H9 (cell line): ENCODE data around the gene PGF. TPM values are rescaled to one million over a fixed set of nuclear protein-coding genes. Genes with fewer than 3 reads are reported as not detected.

Source experiments
- DNase-seq: peaks from one replicate; pipeline ENCODE4 v3.0.0-alpha.2; 2017
- H2AFZ ChIP-seq: one replicate; pipeline ENCODE4 v1.6.1; 2013; ENCODE audit warnings: mild to moderate bottlenecking, low read length, control low read depth, moderate library complexity
- H2AK5ac ChIP-seq: 2 replicates; pipeline ENCODE4 v1.6.1; 2013; ENCODE audit warnings: low read length, control low read depth, mixed read lengths; ENCODE audit not compliant: insufficient read length
- H2BK120ac ChIP-seq: one replicate; pipeline ENCODE4 v1.6.1; 2013; ENCODE audit warnings: low read depth, mild to moderate bottlenecking, low read length, control low read depth, inconsistent platforms; ENCODE audit not compliant: poor library complexity, severe bottlenecking
- H2BK12ac ChIP-seq: 2 replicates; pipeline ENCODE4 v1.6.1; 2013; ENCODE audit warnings: low read length, control low read depth, mixed read lengths, low read depth; ENCODE audit not compliant: insufficient read length
- H2BK15ac ChIP-seq: 2 replicates; pipeline ENCODE4 v1.6.1; 2013; ENCODE audit warnings: low read depth, low read length, control low read depth
- H2BK20ac ChIP-seq: one replicate; pipeline ENCODE4 v1.6.1; 2013; ENCODE audit warnings: low read depth, mild to moderate bottlenecking, low read length, control low read depth, inconsistent platforms; ENCODE audit not compliant: poor library complexity, severe bottlenecking
- H2BK5ac ChIP-seq: 2 replicates; pipeline ENCODE4 v1.6.1; 2013; ENCODE audit warnings: low read length, control low read depth, mixed read lengths; ENCODE audit not compliant: insufficient read length
- H3K14ac ChIP-seq: 2 replicates; pipeline ENCODE4 v1.6.1; 2013; ENCODE audit warnings: low read length, control low read depth; ENCODE audit not compliant: insufficient read depth
- H3K18ac ChIP-seq: 2 replicates; pipeline ENCODE4 v1.6.1; 2013; ENCODE audit warnings: low read depth, mild to moderate bottlenecking, mixed read lengths, low read length, control low read depth; ENCODE audit not compliant: insufficient read length
- H3K23ac ChIP-seq: 2 replicates; pipeline ENCODE4 v1.6.1; 2013; ENCODE audit warnings: low read length, control low read depth, mixed read lengths, low read depth; ENCODE audit not compliant: insufficient read length
- H3K23me2 ChIP-seq: 2 replicates; pipeline ENCODE4 v1.6.1; 2013; ENCODE audit warnings: low read depth, mild to moderate bottlenecking, mixed read lengths, low read length, control low read depth; ENCODE audit not compliant: insufficient read length, poor library complexity, severe bottlenecking
- H3K27ac ChIP-seq: 2 replicates; pipeline ENCODE4 v1.5.1; 2013; ENCODE audit warnings: low read length, control low read depth, mixed read lengths, low read depth; ENCODE audit not compliant: insufficient read length
- H3K27me3 ChIP-seq: 2 replicates; pipeline ENCODE4 v1.6.1; 2013; ENCODE audit warnings: low read length, control low read depth, inconsistent platforms; ENCODE audit not compliant: insufficient read depth
- H3K4ac ChIP-seq: 2 replicates; pipeline ENCODE4 v1.6.1; 2013; ENCODE audit warnings: low read depth, mild to moderate bottlenecking, control low read depth, inconsistent platforms, low read length, moderate library complexity
- H3K4me1 ChIP-seq: 2 replicates; pipeline ENCODE4 v1.6.1; 2013; ENCODE audit warnings: low read length, control low read depth, inconsistent platforms; ENCODE audit not compliant: insufficient read depth
- H3K4me2 ChIP-seq: 2 replicates; pipeline ENCODE4 v1.6.1; 2013; ENCODE audit warnings: low read length, control low read depth, mixed read lengths; ENCODE audit not compliant: insufficient read length, insufficient read depth
- H3K56ac ChIP-seq: 2 replicates; pipeline ENCODE4 v1.6.1; 2013; ENCODE audit warnings: low read depth, mild to moderate bottlenecking, mixed read lengths, low read length, control low read depth; ENCODE audit not compliant: insufficient read length
- H3K79me1 ChIP-seq: 2 replicates; pipeline ENCODE4 v1.6.1; 2013; ENCODE audit warnings: low read depth, mild to moderate bottlenecking, moderate library complexity, low read length, control low read depth, inconsistent platforms; ENCODE audit not compliant: insufficient read depth, poor library complexity, severe bottlenecking
- H3K79me2 ChIP-seq: 2 replicates; pipeline ENCODE4 v1.6.1; 2013; ENCODE audit warnings: low read length, control low read depth, inconsistent platforms; ENCODE audit not compliant: insufficient read depth
- H3K9ac ChIP-seq: 2 replicates; pipeline ENCODE4 v1.6.1; 2013; ENCODE audit warnings: low read length, control low read depth, mixed read lengths; ENCODE audit not compliant: insufficient read length; ENCODE audit errors: extremely low read depth
- H3K9me3 ChIP-seq: one replicate; pipeline ENCODE4 v1.6.1; 2013; ENCODE audit warnings: low read depth, low read length, inconsistent platforms; ENCODE audit not compliant: control insufficient read depth
- H3T11ph ChIP-seq: one replicate; pipeline ENCODE4 v1.6.1; 2013; ENCODE audit warnings: mild to moderate bottlenecking, low read length, control low read depth, inconsistent platforms
- H4K20me1 ChIP-seq: one replicate; pipeline ENCODE4 v1.6.1; 2013; ENCODE audit not compliant: control insufficient read depth, insufficient read length, insufficient read depth
- H4K5ac ChIP-seq: 2 replicates; pipeline ENCODE4 v1.6.1; 2013; ENCODE audit warnings: low read depth, mild to moderate bottlenecking, mixed read lengths, low read length, control low read depth; ENCODE audit not compliant: insufficient read length
- H4K8ac ChIP-seq: replicated peaks from 2 replicates; pipeline ENCODE4 v1.6.1; 2013; ENCODE audit warnings: low read length, control low read depth, mixed read lengths, low read depth; ENCODE audit not compliant: insufficient read length
- H4K91ac ChIP-seq: 2 replicates; pipeline ENCODE4 v1.6.1; 2013; ENCODE audit warnings: low read depth, mild to moderate bottlenecking, moderate library complexity, mixed read lengths, low read length, control low read depth; ENCODE audit not compliant: insufficient read length
- H3K27ac Mint-ChIP-seq, 3 experiments: 2 replicates in 2 of 3; 3 replicates in 1 of 3; pipeline ENCODE4 v1.8.0; 2020 to 2021; ENCODE audit warnings: mixed read lengths in 3 of 3, mild to moderate bottlenecking in 1 of 3, moderate library complexity in 1 of 3
- H3K27me3 Mint-ChIP-seq: 2 replicates; pipeline ENCODE4 v1.8.0; 2021; ENCODE audit warnings: low read depth, mild to moderate bottlenecking, moderate library complexity, mixed read lengths
- H3K36me3 Mint-ChIP-seq, 3 experiments: 2 replicates in 2 of 3; 3 replicates in 1 of 3; pipeline ENCODE4 v1.8.0; 2020 to 2021; ENCODE audit warnings: low read depth in 3 of 3, mixed read lengths in 3 of 3; ENCODE audit not compliant: insufficient read depth in 1 of 3
- H3K4me1 Mint-ChIP-seq, 2 experiments: 2 replicates each; pipeline ENCODE4 v1.8.0; 2020; ENCODE audit warnings: mixed read lengths in 2 of 2
- H3K4me3 Mint-ChIP-seq, 2 experiments: 2 replicates in 1 of 2; 3 replicates in 1 of 2; pipeline ENCODE4 v1.8.0; 2020 to 2021; ENCODE audit warnings: mild to moderate bottlenecking in 2 of 2, mixed read lengths in 2 of 2, moderate library complexity in 1 of 2
- H3K9me3 Mint-ChIP-seq, 2 experiments: 2 replicates in 1 of 2; 3 replicates in 1 of 2; pipeline ENCODE4 v1.8.0; 2020; ENCODE audit warnings: mild to moderate bottlenecking in 2 of 2, mixed read lengths in 2 of 2, moderate library complexity in 1 of 2
- WGBS: extraction: QIAGEN DNeasy Blood & Tissue Kit; methylation state at CpG from one replicate; pipeline ENCODE4 v1.1.7; 2013; ENCODE audit warnings: missing lambda C conversion rate, low lambda C conversion rate, mixed read lengths; ENCODE audit not compliant: insufficient read length; ENCODE audit errors: extremely low coverage; 5-methylcytosine and 5-hydroxymethylcytosine counted together
- total RNA-seq: library from RNA; stranded (reverse); gene quantifications from 2 replicates; pipeline ENCODE4 v1.2.1, GENCODE V29; 2021
- TF ChIP-seq, protein P1 (sequence below): fragments of 200-600 bp; sonication (generic); conservative IDR thresholded peaks from 3 replicates; pipeline ENCODE4 v1.8.0; 2021; ENCODE audit warnings: antibody characterized with exemption, mild to moderate bottlenecking

PGF gene
- total RNA-seq, 1 experiment from 2014 or later, result 2.3 TPM

DNA sequence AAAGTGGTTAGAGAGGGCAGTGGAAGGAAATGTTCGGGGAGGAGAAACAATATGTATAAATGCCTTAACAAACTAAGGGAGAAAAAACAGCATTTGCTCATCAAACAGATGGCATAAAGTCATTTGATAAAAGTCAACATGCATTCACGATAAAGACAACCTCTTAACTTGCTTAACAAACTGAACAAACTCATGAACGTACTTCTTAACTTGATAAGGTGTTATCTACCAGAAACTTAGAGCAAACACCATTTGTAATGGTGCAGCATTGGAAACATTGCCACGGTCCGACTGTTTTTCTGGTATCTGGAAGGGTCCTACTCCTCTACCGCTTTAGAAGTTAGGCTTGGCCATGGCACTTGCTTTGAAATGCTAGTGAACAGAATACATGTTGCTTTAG is 28.2 kb downstream of the PGF start:
- no peaks in the 10 kb centered on the region for H3K9me3 Mint-ChIP-seq
- no peak overlapping the region for H2BK120ac ChIP-seq
- TF ChIP-seq, protein P1, sequence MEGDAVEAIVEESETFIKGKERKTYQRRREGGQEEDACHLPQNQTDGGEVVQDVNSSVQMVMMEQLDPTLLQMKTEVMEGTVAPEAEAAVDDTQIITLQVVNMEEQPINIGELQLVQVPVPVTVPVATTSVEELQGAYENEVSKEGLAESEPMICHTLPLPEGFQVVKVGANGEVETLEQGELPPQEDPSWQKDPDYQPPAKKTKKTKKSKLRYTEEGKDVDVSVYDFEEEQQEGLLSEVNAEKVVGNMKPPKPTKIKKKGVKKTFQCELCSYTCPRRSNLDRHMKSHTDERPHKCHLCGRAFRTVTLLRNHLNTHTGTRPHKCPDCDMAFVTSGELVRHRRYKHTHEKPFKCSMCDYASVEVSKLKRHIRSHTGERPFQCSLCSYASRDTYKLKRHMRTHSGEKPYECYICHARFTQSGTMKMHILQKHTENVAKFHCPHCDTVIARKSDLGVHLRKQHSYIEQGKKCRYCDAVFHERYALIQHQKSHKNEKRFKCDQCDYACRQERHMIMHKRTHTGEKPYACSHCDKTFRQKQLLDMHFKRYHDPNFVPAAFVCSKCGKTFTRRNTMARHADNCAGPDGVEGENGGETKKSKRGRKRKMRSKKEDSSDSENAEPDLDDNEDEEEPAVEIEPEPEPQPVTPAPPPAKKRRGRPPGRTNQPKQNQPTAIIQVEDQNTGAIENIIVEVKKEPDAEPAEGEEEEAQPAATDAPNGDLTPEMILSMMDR, result no peak
- no peaks in the 10 kb centered on the region for H3K27me3 ChIP-seq
- H3K56ac ChIP-seq, result no peak overlapping the region
- no peak overlapping the region for H3K23ac ChIP-seq
- H3K27ac ChIP-seq, result no peak overlapping the region
- no peak overlapping the region for H4K8ac ChIP-seq
- H3K9ac ChIP-seq, result no peak overlapping the region
- H4K91ac ChIP-seq, result no peak overlapping the region
- no peak overlapping the region for H2BK20ac ChIP-seq
- DNase-seq, result no peak
- no peaks in the 10 kb centered on the region for H3K79me1 ChIP-seq
- H4K20me1 ChIP-seq, result no peaks in the 10 kb centered on the region
- H2AFZ ChIP-seq, result no peak overlapping the region
- no peak overlapping the region for H2AK5ac ChIP-seq
- H3K36me3 Mint-ChIP-seq, result no peaks in the 10 kb centered on the region
- H3K14ac ChIP-seq, result no peak overlapping the region
- no peak overlapping the region for H3T11ph ChIP-seq
- WGBS, result no CpG with 5 or more reads among the region's 6 CpGs
- H2BK12ac ChIP-seq, result no peak overlapping the region
- peaks cover 8% of the 10 kb centered on the region for H3K27me3 Mint-ChIP-seq
- no peaks in the 10 kb centered on the region for H3K9me3 ChIP-seq
- peaks cover 4% of the 10 kb centered on the region in 2 experiments; a peak in 3 of 4 replicates for H3K4me1 Mint-ChIP-seq
- no peak overlapping the region for H2BK5ac ChIP-seq
- no peak overlapping the region for H3K4ac ChIP-seq
- H3K4me1 ChIP-seq, result no peaks in the 10 kb centered on the region
- no peak overlapping the region for H3K27ac Mint-ChIP-seq
- no peak overlapping the region for H3K18ac ChIP-seq
- H2BK15ac ChIP-seq, result no peak overlapping the region
- H4K5ac ChIP-seq, result no peak overlapping the region
- H3K23me2 ChIP-seq, result peaks cover 4% of the 10 kb centered on the region
- H3K4me2 ChIP-seq, result no peak overlapping the region
- H3K4me3 Mint-ChIP-seq, result no peak overlapping the region
- H3K79me2 ChIP-seq, result no peaks in the 10 kb centered on the region
